Peyer's patch (tissue), 4 donors: ENCODE data around the gene IFITM1. TPM values are rescaled to one million over a fixed set of nuclear protein-coding genes. Genes with fewer than 3 reads are reported as not detected.
"Not testable (repeated sequence)": the region's sequence is repeated elsewhere in the genome, so short reads cannot be mapped to it uniquely, and the experiment has no call there.

Experiments
- DNase-seq, 3 donors: peaks; one replicate each; pipeline ENCODE4 v3.0.0-alpha.2; 2017 to 2019
- H3K27ac ChIP-seq, 4 donors: fragments of 200-600 bp; sonication (generic); one replicate each; pipeline ENCODE4 v1.5.1; 2016 to 2019
- H3K27me3 ChIP-seq, 2 donors: fragments of 200-600 bp; sonication (generic); one replicate each; pipeline ENCODE4 v1.5.1; 2019
- H3K36me3 ChIP-seq, 3 donors: fragments of 200-600 bp; sonication (generic); one replicate each; pipeline ENCODE4 v1.5.1; 2016 to 2019
- H3K4me1 ChIP-seq, 4 donors: fragments of 200-600 bp; sonication (generic); one replicate each; pipeline ENCODE4 v1.5.1; 2016 to 2019
- H3K4me3 ChIP-seq, 4 donors: fragments of 200-600 bp; sonication (generic); 1 replicate in 3 of 4; 2 replicates in 1 of 4; pipeline ENCODE4 v1.5.1; 2016 to 2019; ENCODE audit warnings: mild to moderate bottlenecking in 1 of 4
- H3K9me3 ChIP-seq, 4 donors: fragments of 200-600 bp; sonication (generic); one replicate each; pipeline ENCODE4 v1.5.1; 2016 to 2019; ENCODE audit warnings: mild to moderate bottlenecking in 1 of 4
- POLR2A ChIP-seq, 2 donors: fragments of 450-650 bp; IDR thresholded peaks; one replicate each; pipeline ENCODE4 v1.5.1; 2017; ENCODE audit warnings: antibody characterized with exemption in 2 of 2, mild to moderate bottlenecking in 2 of 2, moderate library complexity in 2 of 2
- total RNA-seq, 4 donors: library from RNA; depleted of rRNA; stranded (reverse); fragments of >200 nt; gene quantifications; one replicate each; pipeline ENCODE4 v1.1.0, GENCODE V29; 2016
- TF ChIP-seq, protein P1 (sequence below), 6 experiments: fragments of 450-650 bp in 4 of 6; fragments of 200-600 bp in 2 of 6; sonication (generic) in 1 of 6; IDR thresholded peaks; one replicate each; pipeline ENCODE4 v1.5.1; 2017 to 2019; ENCODE audit warnings: antibody characterized with exemption in 6 of 6, mild to moderate bottlenecking in 3 of 6, moderate library complexity in 1 of 6

The IFITM1 gene
- total RNA-seq, 4 donors from 2014 or later: 45.9 to 141 (median 89.6) TPM

DNA sequence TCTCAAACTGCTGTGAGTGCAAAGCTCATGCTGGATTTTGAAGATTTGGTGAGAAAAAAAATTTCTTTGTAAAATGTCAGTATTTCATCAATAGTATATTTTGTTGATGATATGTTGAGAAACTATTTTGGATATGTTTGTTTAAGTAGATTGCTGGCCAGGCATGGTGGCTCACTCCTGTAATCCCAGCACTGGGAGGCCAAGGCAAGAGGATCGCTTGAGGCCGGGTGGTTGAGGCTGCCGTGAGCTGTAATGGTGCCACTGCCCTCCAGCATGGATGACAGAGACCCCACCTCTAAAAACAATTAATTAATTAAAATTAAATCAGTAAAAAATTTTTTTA, 13.7 kb downstream of the IFITM1 start:
- Histone ChIP-seq H3K4me3 (peak overlapping the region in 1 of 4 donors; percentile 6), H3K36me3 (no peaks in the 10 kb centered on the region), H3K27ac (peak overlapping the region; percentile 79 to 89 (median 86)), H3K27me3 (no peaks in the 10 kb centered on the region), H3K9me3 (no peaks in the 10 kb centered on the region), H3K4me1 (peaks cover 0 to 34% (median 23%) of the 10 kb centered on the region in 4 donors)
- no peak for DNase-seq
- no peak for TF ChIP-seq POLR2A (IDR thresholded peaks at IDR 0.05)
- TF ChIP-seq, protein P1, sequence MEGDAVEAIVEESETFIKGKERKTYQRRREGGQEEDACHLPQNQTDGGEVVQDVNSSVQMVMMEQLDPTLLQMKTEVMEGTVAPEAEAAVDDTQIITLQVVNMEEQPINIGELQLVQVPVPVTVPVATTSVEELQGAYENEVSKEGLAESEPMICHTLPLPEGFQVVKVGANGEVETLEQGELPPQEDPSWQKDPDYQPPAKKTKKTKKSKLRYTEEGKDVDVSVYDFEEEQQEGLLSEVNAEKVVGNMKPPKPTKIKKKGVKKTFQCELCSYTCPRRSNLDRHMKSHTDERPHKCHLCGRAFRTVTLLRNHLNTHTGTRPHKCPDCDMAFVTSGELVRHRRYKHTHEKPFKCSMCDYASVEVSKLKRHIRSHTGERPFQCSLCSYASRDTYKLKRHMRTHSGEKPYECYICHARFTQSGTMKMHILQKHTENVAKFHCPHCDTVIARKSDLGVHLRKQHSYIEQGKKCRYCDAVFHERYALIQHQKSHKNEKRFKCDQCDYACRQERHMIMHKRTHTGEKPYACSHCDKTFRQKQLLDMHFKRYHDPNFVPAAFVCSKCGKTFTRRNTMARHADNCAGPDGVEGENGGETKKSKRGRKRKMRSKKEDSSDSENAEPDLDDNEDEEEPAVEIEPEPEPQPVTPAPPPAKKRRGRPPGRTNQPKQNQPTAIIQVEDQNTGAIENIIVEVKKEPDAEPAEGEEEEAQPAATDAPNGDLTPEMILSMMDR (IDR thresholded peaks at IDR 0.05): no peak

DNA sequence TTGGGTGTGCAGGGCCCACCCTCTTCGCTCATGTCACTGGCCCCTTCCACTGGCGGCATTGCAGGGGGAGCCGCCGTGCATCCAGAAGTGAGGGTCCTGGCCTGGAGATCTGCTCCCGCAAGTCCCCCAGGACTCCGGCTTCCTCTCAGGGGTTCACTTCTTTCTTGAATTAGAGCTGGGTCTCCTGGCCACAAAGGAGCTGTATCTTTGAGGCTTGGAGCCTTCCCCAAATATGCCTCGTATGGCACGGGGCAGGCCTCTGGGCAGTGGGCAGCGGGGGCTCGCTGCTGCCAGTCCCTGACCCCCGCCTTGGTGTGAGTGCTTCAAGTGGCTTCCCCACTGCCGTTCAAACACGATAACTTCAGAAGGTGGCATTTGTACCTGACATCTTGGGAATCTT, 14.2 kb downstream of the IFITM1 start:
- Histone ChIP-seq H3K27ac (peak overlapping the region in 1 of 4 donors; percentile 89), H3K9me3 (no peaks in the 10 kb centered on the region), H3K4me1 (peaks cover 0 to 34% (median 23%) of the 10 kb centered on the region in 4 donors), H3K36me3 (no peaks in the 10 kb centered on the region), H3K27me3 (no peaks in the 10 kb centered on the region), H3K4me3 (no peak overlapping the region)
- TF ChIP-seq POLR2A (IDR thresholded peaks at IDR 0.05): no peak
- TF ChIP-seq, protein P1 (IDR thresholded peaks at IDR 0.05): no peak
- DNase-seq: no peak

DNA sequence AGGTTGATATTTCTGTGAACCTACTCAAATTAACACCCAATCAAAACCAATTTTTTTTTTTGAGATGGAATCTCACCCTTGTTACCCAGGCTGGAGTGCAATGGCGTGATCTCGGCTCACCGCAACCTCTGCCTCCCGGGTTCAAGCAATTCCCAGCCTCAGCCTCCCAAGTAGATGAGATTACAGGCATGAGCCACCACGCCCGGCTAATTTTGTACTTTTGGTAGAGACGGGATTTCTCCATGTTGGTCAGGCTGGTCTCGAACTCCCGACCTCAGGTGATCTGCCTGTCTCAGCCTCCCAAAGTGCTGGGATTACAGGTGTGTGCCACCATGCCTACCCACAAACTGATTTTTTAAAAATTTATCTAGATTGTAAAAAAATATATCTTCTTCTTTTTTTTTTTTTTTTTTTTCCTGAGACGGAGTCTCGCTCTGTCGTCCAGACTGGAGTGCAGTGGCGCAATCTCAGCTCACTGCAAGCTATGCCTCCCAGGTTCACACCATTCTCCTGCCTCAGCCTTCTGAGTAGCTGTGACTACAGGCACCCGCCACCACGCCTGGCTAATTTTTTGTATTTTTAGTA, 14.8 kb downstream of the IFITM1 start:
- H3K4me3 ChIP-seq, DNase-seq: not testable (repeated sequence)
- H3K4me1 ChIP-seq: peaks cover 0 to 34% (median 23%) of the 10 kb centered on the region in 4 donors

DNA sequence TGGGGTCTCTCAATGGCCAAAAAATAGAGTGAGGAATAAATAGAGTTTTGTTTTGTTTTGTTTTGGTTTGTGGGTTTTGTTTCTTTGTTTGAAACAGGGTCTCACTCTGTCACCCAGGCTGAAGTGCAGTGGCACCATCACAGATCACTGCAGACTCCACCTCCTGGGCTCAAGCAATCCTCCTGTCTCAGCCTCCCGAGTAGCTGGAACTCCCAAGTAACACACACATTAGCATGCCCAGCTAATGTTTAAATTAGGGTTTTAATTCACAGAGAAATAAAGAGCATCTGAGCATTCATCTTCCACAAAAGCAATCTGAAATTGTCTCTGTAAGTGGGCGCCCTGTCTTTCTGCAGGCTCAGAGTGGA, 16.0 kb downstream of the IFITM1 start:
- Histone ChIP-seq H3K9me3 (no peaks in the 10 kb centered on the region), H3K27ac (peak overlapping the region in 1 of 4 donors; percentile 56), H3K4me1 (peaks cover 0 to 34% (median 20%) of the 10 kb centered on the region in 4 donors), H3K4me3 (no peak overlapping the region), H3K27me3 (no peaks in the 10 kb centered on the region), H3K36me3 (no peaks in the 10 kb centered on the region)
- DNase-seq: no peak
- no peak for TF ChIP-seq POLR2A (IDR thresholded peaks at IDR 0.05)
- TF ChIP-seq, protein P1 (IDR thresholded peaks at IDR 0.05): no peak

More for the DNA sequence above, 14.8 kb downstream of the IFITM1 start:
- not testable (repeated sequence) for H3K36me3 ChIP-seq, H3K9me3 ChIP-seq, H3K27me3 ChIP-seq
- peak overlapping the region in 1 of 4 donors; percentile 89 for H3K27ac ChIP-seq

DNA sequence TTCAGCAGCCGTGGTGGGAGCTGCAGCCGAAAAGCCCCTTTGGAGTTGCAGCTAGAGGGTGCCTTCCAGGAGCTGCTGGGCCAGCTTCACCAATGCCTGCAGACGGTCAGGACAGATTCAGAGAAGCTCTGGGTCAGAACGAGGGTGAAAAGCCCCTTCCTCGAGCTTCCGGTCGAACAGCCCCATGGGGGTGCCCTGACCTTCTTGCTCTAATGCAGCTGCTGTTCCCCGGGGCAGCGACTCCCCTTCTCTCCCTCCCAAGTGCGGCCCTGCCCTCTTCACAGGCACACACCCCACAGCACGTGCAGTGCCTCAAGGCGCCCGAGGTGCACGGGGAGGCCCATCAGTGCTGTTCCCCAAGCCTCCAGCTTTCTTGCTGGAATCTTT, 16.5 kb downstream of the IFITM1 start:
- TF ChIP-seq, protein P1 (IDR thresholded peaks at IDR 0.05): no peak
- no peak for TF ChIP-seq POLR2A (IDR thresholded peaks at IDR 0.05)
- no peaks in the 10 kb centered on the region for H3K9me3 ChIP-seq
- H3K27ac ChIP-seq: peak overlapping the region in 1 of 4 donors; percentile 56

DNA sequence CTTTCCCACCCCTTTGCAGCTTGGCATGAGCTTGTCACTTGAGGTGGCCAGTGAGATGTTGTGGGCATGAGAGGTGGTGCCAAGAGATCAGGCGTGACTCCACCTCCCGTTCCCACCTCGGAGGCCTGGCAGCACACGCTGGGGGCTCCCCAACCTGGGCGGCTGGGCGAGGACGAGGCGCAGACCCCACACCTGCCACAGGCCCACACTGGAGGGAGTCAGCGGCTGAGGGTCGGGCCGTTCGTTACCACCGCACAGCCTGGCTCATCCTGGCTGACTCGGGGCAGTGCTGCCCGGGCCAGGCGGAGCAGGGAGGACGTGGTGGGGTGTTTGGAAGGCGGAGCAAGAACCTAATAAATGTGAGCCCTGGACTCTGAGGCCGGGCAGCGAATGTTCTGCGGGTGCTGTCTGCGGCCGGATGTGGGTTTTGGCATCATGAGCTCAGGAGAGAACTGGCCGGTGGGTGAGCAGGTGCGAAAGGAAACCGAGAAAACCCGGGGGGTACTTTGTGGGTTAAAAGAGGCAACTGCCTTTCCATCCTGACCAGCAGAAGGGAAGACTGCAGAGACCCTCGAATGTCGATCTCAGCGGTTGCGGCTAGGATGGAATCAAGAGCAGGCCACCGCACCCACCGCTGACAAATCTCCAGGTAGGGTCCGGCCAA, 17.0 kb downstream of the IFITM1 start:
- Histone ChIP-seq H3K27ac (peak overlapping the region in 1 of 4 donors; percentile 56), H3K9me3 (no peaks in the 10 kb centered on the region)
- DNase-seq: peak in 2 of 3 donors; percentile 78 to 82

More for the DNA sequence above, 16.5 kb downstream of the IFITM1 start:
- no peaks in the 10 kb centered on the region for H3K36me3 ChIP-seq
- DNase-seq: no peak
- H3K4me1 ChIP-seq: peaks cover 0 to 34% (median 20%) of the 10 kb centered on the region in 4 donors
- no peak overlapping the region for H3K4me3 ChIP-seq
- no peaks in the 10 kb centered on the region for H3K27me3 ChIP-seq

More for the DNA sequence above, 17.0 kb downstream of the IFITM1 start:
- H3K36me3 ChIP-seq: no peaks in the 10 kb centered on the region
- peak overlapping the region in 1 of 4 donors; percentile 10 for H3K4me3 ChIP-seq
- H3K27me3 ChIP-seq: no peaks in the 10 kb centered on the region
- TF ChIP-seq POLR2A (IDR thresholded peaks at IDR 0.05): no peak
- TF ChIP-seq, protein P1 (IDR thresholded peaks at IDR 0.05): no peak
- H3K4me1 ChIP-seq: peaks cover 0 to 32% (median 19%) of the 10 kb centered on the region in 4 donors
